Nephron progenitor cell (in vitro differentiated cells): ENCODE results near the gene AHCTF1.

Source experiments
- DNase-seq: peaks from one replicate; pipeline ENCODE4 v3.0.0; 2021
- H3K27ac Mint-ChIP-seq: 2 replicates; pipeline ENCODE4 v1.8.0; 2021; ENCODE audit warnings: mild to moderate bottlenecking, moderate library complexity, mixed read lengths
- H3K27me3 Mint-ChIP-seq: 2 replicates; pipeline ENCODE4 v1.8.0; 2021; ENCODE audit warnings: mild to moderate bottlenecking, low read depth, mixed read lengths; ENCODE audit not compliant: poor library complexity
- H3K36me3 Mint-ChIP-seq: 2 replicates; pipeline ENCODE4 v1.8.0; 2021; ENCODE audit warnings: low read depth, mixed read lengths
- H3K4me1 Mint-ChIP-seq: 2 replicates; pipeline ENCODE4 v1.8.0; 2021; ENCODE audit warnings: mixed read lengths
- H3K4me3 Mint-ChIP-seq: 2 replicates; pipeline ENCODE4 v1.8.0; 2021; ENCODE audit warnings: mild to moderate bottlenecking, moderate library complexity, mixed read lengths
- H3K9me3 Mint-ChIP-seq: 2 replicates; pipeline ENCODE4 v1.8.0; 2021; ENCODE audit warnings: mild to moderate bottlenecking, moderate library complexity, mixed read lengths
- TF ChIP-seq, protein P1 (sequence below): fragments of 200-600 bp; sonication (generic); IDR thresholded peaks from 2 replicates; pipeline ENCODE4 v1.5.0; 2021; ENCODE audit warnings: antibody characterized with exemption

Gene AHCTF1

DNA sequence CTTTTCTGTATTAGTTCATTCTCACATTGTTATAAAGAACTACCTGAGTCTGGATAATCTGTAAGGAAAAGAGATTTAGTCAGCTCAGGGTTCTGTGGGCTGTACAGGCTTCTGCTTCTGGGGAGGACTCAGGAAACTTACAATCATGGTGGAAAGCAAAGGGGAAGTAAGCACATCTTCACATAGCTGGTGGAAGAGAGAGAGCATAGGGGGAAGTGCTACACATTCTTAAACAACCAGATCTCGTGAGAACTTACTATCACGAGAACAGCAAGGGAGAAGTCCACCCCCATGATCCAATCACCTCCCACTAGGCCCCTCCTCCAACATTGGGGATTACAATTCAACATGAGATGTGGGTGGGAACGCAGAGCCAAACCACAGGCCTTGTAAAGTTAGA lies 37.9 kb upstream of the AHCTF1 start:
- Mint-ChIP-seq H3K9me3 (peaks cover 93% of the 10 kb centered on the region), H3K4me1 (no peaks in the 10 kb centered on the region), H3K27me3 (no peaks in the 10 kb centered on the region), H3K36me3 (peaks cover 94% of the 10 kb centered on the region), H3K4me3 (no peak overlapping the region), H3K27ac (no peak overlapping the region)
- TF ChIP-seq, protein P1, sequence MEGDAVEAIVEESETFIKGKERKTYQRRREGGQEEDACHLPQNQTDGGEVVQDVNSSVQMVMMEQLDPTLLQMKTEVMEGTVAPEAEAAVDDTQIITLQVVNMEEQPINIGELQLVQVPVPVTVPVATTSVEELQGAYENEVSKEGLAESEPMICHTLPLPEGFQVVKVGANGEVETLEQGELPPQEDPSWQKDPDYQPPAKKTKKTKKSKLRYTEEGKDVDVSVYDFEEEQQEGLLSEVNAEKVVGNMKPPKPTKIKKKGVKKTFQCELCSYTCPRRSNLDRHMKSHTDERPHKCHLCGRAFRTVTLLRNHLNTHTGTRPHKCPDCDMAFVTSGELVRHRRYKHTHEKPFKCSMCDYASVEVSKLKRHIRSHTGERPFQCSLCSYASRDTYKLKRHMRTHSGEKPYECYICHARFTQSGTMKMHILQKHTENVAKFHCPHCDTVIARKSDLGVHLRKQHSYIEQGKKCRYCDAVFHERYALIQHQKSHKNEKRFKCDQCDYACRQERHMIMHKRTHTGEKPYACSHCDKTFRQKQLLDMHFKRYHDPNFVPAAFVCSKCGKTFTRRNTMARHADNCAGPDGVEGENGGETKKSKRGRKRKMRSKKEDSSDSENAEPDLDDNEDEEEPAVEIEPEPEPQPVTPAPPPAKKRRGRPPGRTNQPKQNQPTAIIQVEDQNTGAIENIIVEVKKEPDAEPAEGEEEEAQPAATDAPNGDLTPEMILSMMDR: no peak
- DNase-seq: no peak

DNA sequence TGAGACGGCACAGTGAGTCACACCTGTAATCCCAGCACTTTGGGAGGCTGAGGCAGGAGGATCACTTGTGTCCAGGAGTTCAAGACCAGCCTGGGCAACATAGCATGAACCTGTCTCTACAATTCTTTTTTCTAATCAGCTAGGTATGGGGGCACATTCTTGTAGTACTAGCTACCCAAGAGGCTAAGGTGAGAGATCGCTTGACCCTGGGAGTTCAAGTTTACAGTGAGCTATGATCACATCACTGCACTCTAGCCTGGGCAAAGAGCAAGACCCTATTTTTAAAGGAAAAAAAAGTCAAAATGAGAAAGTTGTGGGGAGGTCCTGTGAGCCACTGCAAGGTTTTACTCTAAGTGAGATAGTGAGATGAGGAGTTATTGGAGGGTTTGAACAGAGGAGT lies 34.8 kb upstream of the AHCTF1 start:
- H3K36me3 Mint-ChIP-seq: peaks cover 98% of the 10 kb centered on the region

DNA sequence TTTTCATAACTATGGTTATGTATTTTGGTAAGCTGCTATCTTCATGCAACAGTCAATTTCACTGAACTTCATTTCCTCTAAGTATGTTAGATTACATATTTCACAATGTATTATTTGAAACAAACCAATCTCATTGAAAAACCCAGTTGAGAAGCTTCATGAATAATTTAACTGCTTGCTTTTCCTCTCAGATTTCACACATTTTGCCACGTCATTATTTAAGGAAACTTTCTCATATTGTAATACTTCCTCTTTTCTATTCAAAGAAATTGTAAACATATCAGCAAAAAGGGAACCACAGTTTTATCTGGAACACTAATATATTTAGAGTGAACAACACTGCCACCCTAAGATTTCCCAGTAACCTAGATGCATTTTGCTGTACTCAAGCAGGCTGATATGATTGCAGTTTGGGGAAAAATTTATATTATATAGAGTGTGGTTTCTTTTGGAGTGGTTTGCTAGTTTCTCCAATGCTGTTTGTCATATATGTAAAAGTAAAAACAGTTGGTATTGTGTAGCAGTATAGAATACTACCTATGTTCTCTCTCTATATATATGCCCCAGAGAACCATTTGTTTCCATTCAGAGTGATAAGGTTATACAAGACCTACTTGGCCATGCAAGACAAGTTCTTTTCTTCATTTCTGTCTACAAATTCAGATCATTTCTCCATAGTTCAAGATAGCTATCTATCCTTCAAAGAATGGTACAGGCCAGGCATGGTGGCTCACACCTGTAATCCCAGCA lies 28.4 kb upstream of the AHCTF1 start:
- TF ChIP-seq, protein P1: no peak
- no peak overlapping the region for H3K27ac Mint-ChIP-seq
- no peaks in the 10 kb centered on the region for H3K27me3 Mint-ChIP-seq
- H3K9me3 Mint-ChIP-seq: peaks cover 27% of the 10 kb centered on the region
- no peaks in the 10 kb centered on the region for H3K4me1 Mint-ChIP-seq
- no peak overlapping the region for H3K4me3 Mint-ChIP-seq
- H3K36me3 Mint-ChIP-seq: peaks cover 90% of the 10 kb centered on the region
- DNase-seq: no peak

More for the DNA sequence above, 34.8 kb upstream of the AHCTF1 start:
- TF ChIP-seq, protein P1: no peak
- Mint-ChIP-seq H3K27ac (no peak overlapping the region), H3K4me3 (no peak overlapping the region), H3K4me1 (no peaks in the 10 kb centered on the region), H3K9me3 (peaks cover 76% of the 10 kb centered on the region), H3K27me3 (no peaks in the 10 kb centered on the region)
- DNase-seq: no peak

DNA sequence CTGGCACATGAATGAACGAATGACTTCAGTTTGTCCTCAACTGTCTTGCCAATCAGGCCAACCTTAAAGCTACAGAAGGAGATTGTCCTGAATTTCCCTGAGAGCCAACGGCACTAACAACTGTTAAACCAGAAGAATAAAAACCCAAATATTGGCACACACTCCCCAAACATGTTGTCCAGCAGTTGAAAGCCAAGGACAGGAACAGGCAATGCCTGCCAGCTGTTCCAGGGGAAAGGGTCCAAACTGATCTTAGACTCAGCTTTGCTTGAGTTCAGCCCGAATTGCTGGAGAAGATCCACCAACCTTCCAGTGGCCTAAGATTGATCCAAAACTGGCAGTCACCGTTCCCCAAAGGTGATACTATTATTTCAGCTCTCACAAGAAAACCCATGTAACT lies 22.4 kb upstream of the AHCTF1 start:
- TF ChIP-seq, protein P1: no peak
- Mint-ChIP-seq H3K4me3 (no peak overlapping the region), H3K36me3 (peaks cover 75% of the 10 kb centered on the region), H3K9me3 (peaks cover 12% of the 10 kb centered on the region), H3K27ac (no peak overlapping the region), H3K27me3 (no peaks in the 10 kb centered on the region), H3K4me1 (no peaks in the 10 kb centered on the region)
- no peak for DNase-seq

DNA sequence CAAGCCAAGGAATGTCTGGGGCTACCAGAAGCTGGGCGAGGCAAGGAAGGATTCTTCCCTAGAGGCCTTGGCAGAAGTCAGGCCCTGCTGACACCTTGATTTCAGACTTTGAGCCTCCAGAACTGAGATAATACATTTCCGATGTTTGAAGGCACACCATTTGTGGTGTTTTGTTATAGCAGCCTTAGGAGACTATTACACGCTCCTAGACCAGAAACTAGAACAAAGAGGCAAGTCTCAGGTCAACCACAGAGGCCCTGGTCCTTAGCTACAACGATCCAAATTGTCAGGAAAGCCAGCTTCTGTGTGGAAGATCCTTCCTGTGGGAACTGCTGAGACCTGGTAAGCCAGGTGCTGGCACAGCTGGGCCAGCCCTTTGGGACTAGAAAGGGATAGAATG lies 19.7 kb upstream of the AHCTF1 start:
- TF ChIP-seq, protein P1: no peak
- Mint-ChIP-seq H3K27ac (peak overlapping the region; percentile 42), H3K36me3 (peaks cover 59% of the 10 kb centered on the region), H3K9me3 (peaks cover 4% of the 10 kb centered on the region), H3K27me3 (no peaks in the 10 kb centered on the region), H3K4me3 (no peak overlapping the region), H3K4me1 (no peaks in the 10 kb centered on the region)
- no peak for DNase-seq

DNA sequence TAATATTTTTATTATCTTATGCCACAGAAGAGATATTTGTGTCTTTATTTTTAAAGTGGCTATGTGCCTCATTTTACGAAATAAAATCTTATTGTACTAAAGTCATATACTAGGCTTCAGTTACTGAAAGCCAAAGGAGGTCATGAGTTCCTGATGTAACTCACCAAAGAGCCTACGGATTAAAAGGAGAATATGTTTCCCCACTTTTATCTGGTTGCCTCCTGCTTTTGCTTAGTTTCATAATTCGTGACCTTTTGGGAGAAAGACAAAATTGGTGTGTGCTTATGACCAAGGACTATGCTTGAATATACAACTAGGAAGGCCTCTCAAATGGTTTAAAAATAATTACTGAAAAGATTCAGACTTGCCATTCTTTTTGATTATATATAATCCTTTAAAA lies 18.2 kb upstream of the AHCTF1 start:
- DNase-seq: no peak
- no peaks in the 10 kb centered on the region for H3K4me1 Mint-ChIP-seq
- H3K36me3 Mint-ChIP-seq: peaks cover 57% of the 10 kb centered on the region
- peaks cover 4% of the 10 kb centered on the region for H3K9me3 Mint-ChIP-seq
- H3K27me3 Mint-ChIP-seq: no peaks in the 10 kb centered on the region
- TF ChIP-seq, protein P1: no peak
- no peak overlapping the region for H3K4me3 Mint-ChIP-seq
- no peak overlapping the region for H3K27ac Mint-ChIP-seq
